COLO829 (cell line): ENCODE results near the gene TTC39B.

Experiments used
- DNase-seq: peaks from one replicate; pipeline ENCODE4 v3.0.0; 2012; ENCODE audit warnings: low spot score

The TTC39B gene

GRCh38 chr9:15222313-15222712 lies 84.7 kb downstream of the TTC39B start:
- no peak for DNase-seq

GRCh38 chr9:15221746-15222145 lies 85.3 kb downstream of the TTC39B start:
- DNase-seq = no peak

GRCh38 chr9:15220658-15221318 lies 86.2 kb downstream of the TTC39B start:
- no peak for DNase-seq

- no peak for DNase-seq
These were observed 87.5 kb downstream of the TTC39B start for GRCh38 chr9:15219546-15219945.

GRCh38 chr9:15218994-15219393 lies 88.0 kb downstream of the TTC39B start:
- no peak for DNase-seq

- no peak for DNase-seq
These were observed 93.8 kb downstream of the TTC39B start for GRCh38 chr9:15213249-15213648.

- no peak for DNase-seq
These were observed 95.1 kb downstream of the TTC39B start for GRCh38 chr9:15211815-15212495.

- DNase-seq = peak; percentile 35
These were observed 95.7 kb downstream of the TTC39B start for GRCh38 chr9:15211160-15211814.

GRCh38 chr9:15206903-15207696 lies 99.9 kb downstream of the TTC39B start:
- DNase-seq = no peak

GRCh38 chr9:15205632-15206420 lies 101.2 kb downstream of the TTC39B start:
- no peak for DNase-seq

- no peak for DNase-seq
These were observed 103.4 kb downstream of the TTC39B start for GRCh38 chr9:15203581-15203980.

GRCh38 chr9:15200111-15200510 lies 106.9 kb downstream of the TTC39B start:
- DNase-seq = no peak

- no peak for DNase-seq
These were observed 114.2 kb downstream of the TTC39B start for GRCh38 chr9:15192856-15193255.

- DNase-seq = no peak
These were observed 115.6 kb downstream of the TTC39B start for GRCh38 chr9:15191378-15191777.

GRCh38 chr9:15189481-15189880 lies 117.5 kb downstream of the TTC39B start:
- DNase-seq = no peak

- no peak for DNase-seq
These were observed 119.4 kb downstream of the TTC39B start for GRCh38 chr9:15187589-15187988.

GRCh38 chr9:15182730-15183129 lies 124.3 kb downstream of the TTC39B start:
- DNase-seq = no peak

- DNase-seq = no peak
These were observed 124.9 kb downstream of the TTC39B start for GRCh38 chr9:15182101-15182551.

GRCh38 chr9:15180124-15180523 lies 126.9 kb downstream of the TTC39B start:
- DNase-seq = no peak

GRCh38 chr9:15178631-15179030 lies 128.4 kb downstream of the TTC39B start:
- no peak for DNase-seq

- no peak for DNase-seq
These were observed 130.2 kb downstream of the TTC39B start for GRCh38 chr9:15176836-15177235.

GRCh38 chr9:15163931-15164330 lies 143.1 kb downstream of the TTC39B start:
- DNase-seq = no peak
